Fibroblast of mammary gland (primary cell): Measurements from ENCODE around the gene GPR17.
A peak's percentile ranks its signal among the peaks of the same experiment; 100 is the strongest.

ENCODE experiments used
- DNase-seq: peaks from one replicate; pipeline ENCODE4 v3.0.0-alpha.2; 2010; ENCODE audit warnings: low read depth
- H3K4me3 ChIP-seq: 2 replicates; pipeline ENCODE4 v1.5.1; 2011; ENCODE audit warnings: low read depth, mild to moderate bottlenecking, low read length, moderate library complexity; ENCODE audit not compliant: control insufficient read depth
- TF ChIP-seq, protein P1 (sequence below): conservative IDR thresholded peaks from 2 replicates; pipeline ENCODE4 v1.5.1; 2011; ENCODE audit warnings: low read depth, low read length, inconsistent platforms; ENCODE audit not compliant: control insufficient read depth, insufficient read depth

Gene GPR17

DNA sequence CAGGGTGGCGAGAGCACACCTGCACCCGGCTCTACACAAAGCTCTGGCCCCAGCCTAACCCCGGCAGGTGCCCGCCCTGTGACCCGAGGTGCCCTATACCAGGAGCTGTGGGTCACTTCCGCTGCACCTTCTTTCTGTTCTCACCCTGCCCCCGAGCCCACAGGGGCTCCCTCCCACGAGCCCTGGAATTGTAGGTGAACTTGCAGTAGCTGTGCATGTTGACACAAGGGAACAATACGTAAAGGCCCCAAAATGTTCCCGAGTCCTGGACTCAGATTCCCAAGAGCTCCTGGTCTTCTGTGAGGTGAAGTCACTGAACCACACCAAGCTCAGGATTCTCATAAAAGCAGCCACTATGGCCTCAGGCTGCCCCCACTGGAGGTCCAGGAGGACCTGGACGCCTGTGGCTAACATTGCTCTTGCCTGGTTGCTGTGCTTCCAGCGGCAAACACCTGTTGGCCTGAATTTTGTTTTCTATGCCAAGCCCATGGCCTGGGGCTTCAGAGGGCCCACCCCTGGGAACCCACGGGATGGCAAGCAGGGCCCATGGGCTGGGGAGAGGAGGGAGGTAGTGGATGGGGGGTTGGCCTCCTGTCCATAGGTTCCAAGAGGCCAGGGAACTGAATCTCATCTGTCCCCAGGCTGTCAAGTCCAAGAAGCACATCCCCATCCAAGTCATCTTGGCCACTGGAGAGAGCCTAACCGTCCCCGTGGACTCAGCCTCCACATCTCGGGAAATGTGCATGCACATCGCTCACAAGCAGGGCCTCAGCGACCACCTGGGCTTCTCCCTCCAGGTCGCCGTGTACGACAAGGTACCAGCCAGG lies 23.2 kb upstream of the GPR17 start:
- no peak for DNase-seq
- TF ChIP-seq, protein P1, sequence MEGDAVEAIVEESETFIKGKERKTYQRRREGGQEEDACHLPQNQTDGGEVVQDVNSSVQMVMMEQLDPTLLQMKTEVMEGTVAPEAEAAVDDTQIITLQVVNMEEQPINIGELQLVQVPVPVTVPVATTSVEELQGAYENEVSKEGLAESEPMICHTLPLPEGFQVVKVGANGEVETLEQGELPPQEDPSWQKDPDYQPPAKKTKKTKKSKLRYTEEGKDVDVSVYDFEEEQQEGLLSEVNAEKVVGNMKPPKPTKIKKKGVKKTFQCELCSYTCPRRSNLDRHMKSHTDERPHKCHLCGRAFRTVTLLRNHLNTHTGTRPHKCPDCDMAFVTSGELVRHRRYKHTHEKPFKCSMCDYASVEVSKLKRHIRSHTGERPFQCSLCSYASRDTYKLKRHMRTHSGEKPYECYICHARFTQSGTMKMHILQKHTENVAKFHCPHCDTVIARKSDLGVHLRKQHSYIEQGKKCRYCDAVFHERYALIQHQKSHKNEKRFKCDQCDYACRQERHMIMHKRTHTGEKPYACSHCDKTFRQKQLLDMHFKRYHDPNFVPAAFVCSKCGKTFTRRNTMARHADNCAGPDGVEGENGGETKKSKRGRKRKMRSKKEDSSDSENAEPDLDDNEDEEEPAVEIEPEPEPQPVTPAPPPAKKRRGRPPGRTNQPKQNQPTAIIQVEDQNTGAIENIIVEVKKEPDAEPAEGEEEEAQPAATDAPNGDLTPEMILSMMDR = no peak
- no peak overlapping the region for H3K4me3 ChIP-seq

DNA sequence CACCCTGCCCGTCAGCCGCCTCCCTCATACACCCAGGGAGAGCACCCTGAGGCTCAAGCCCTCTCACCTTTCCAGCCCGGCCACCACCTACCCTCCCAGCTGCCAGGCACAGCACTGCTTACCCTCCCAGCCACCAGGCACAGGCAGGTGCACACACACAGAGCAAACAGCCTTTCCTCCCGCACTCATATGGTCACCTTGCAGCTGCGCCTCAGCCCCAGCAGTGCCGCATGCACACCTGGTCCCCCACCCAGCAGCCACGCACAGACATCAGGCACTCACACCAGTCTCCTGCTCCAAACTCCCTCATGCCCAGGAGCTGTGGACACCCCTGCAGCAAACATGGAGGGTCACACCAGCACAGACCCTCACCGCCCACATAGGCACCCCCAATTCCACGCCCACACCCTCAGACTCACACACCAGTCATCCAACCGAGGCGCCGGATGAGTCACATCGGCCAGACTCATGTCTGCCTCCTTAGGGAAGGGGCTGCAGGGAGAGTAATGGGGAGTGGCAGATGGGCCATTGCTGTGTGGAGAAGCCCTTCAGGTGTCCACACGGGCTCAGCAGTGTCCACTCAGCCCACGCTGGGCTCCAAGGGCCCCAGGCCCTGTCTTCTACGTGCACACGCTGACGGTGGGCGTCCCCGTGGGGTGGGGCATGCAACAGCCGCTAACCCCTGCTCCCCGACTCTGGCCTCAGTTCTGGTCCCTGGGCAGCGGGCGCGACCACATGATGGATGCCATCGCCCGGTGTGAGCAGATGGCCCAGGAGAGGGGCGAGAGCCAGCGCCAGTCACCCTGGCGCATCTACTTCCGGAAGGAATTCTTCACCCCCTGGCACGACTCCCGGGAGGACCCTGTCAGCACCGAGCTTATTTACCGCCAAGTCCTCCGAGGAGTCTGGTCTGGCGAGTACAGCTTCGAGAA lies 22.3 kb upstream of the GPR17 start:
- no peak overlapping the region for H3K4me3 ChIP-seq
- peak; percentile 60 for DNase-seq
- TF ChIP-seq, protein P1 = no peak

DNA sequence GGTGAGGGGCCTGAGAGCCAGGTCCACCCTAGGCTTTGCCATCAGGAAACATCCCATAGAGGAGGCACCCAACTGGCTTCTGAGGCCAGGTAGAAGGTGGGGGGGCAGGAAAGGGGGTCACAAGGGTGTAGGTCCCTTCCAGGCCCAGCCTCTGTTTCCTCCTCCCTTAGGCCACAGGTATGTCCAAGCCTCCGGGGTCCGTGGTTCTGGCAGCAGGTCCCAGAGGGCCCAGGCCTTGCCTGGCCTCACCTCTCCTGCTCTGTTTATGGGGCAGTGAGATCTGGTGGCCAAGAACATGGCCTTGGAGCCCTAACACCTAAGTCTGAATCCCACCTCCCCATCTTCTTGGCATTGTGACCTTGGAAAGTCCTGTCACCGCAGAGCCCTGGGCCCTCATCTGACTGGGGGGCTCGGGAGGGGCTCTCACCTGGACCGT lies 21.6 kb upstream of the GPR17 start:
- no peak overlapping the region for H3K4me3 ChIP-seq
- no peak for DNase-seq
- TF ChIP-seq, protein P1 = no peak

DNA sequence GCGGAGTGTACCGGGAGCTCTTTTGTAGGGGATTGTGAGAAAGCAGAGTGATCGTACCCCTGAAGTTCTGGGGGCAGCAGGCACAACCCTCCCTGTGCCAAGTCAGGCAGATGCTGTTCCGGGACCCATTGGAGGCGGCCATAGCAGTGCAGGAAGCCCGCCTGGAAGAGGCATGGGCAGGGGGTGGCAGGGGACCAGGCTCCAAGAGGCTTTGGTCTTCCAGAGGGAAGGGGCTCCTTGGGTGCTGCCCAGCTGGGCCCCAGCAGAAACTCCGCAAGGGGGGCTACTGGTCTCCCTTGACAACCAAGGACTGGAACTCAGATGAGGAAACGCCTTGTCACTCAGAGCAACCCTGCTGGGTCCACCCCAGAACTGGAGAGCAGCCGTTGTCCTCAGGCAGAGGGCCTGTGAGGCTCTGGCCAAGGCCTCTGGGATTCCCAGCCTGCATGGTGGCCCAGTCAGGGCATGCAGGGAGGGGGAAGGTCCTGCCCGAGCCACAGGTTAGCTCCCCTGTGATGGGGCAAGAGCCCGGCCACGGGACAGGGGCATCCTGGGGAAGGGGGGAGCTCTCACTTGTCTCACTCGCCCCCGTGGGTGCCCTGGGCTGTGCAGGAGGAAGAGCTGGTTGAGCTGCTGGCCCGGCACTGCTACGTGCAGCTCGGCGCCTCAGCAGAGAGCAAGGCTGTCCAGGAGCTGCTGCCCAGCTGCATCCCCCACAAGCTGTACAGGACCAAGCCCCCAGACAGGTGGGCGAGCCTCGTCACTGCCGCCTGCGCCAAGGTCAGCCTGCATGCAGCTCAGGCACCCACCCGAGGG lies 21.0 kb upstream of the GPR17 start:
- DNase-seq = no peak
- TF ChIP-seq, protein P1 = no peak

DNA sequence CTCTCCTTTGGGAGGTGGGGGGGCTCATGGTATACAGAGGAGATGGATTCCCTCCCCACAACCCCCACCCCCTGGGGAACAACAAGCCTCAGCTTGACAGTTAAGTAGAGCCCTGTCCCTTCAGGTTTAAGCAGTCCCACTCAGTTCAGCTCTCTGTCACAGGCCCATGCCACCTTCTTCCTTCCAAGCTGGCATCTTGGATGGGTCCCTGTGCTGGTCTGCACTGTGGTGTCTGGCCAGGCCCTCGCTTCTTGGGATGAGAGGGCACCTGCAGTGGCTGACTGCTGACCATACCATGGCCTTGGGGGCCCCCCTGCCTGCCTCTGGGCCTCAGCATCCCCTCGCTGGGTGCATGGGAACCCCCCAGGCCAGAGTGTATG lies 20.4 kb upstream of the GPR17 start:
- no peak for DNase-seq
- TF ChIP-seq, protein P1 = no peak
- H3K4me3 ChIP-seq = no peak overlapping the region

More for the DNA sequence above, 21.0 kb upstream of the GPR17 start:
- no peak overlapping the region for H3K4me3 ChIP-seq

DNA sequence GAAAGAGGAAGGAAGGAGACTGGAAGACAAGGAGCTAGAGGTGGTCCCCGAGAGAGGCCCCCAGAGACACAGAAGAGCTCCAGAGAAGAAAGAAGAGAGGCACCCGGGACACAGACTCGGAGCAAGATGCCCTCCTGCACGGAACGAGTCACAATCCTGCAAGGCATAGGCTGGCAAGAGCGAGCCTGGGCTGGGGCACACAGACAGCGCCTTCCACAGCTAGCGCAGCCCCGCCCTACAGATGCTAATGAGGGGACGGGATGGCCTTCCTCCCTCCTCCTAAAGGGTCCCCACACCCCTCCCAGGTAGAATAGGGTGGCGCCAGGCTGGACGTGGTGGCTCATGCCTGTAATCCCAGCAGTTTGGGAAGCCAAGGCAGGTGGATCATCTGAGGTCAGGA lies 19.8 kb upstream of the GPR17 start:
- no peak for DNase-seq
- TF ChIP-seq, protein P1 = no peak
- H3K4me3 ChIP-seq = no peak overlapping the region
